H9 (cell line): ENCODE data around the gene LYPD4. TPM values are rescaled to one million over a fixed set of nuclear protein-coding genes. Genes with fewer than 3 reads are reported as not detected.

Experiments used
- DNase-seq: peaks from one replicate; pipeline ENCODE4 v3.0.0-alpha.2; 2017
- H2AFZ ChIP-seq: one replicate; pipeline ENCODE4 v1.6.1; 2013; ENCODE audit warnings: mild to moderate bottlenecking, low read length, control low read depth, moderate library complexity
- H2AK5ac ChIP-seq: 2 replicates; pipeline ENCODE4 v1.6.1; 2013; ENCODE audit warnings: low read length, control low read depth, mixed read lengths; ENCODE audit not compliant: insufficient read length
- H2BK120ac ChIP-seq: one replicate; pipeline ENCODE4 v1.6.1; 2013; ENCODE audit warnings: low read depth, mild to moderate bottlenecking, low read length, control low read depth, inconsistent platforms; ENCODE audit not compliant: poor library complexity, severe bottlenecking
- H2BK12ac ChIP-seq: 2 replicates; pipeline ENCODE4 v1.6.1; 2013; ENCODE audit warnings: low read length, control low read depth, mixed read lengths, low read depth; ENCODE audit not compliant: insufficient read length
- H2BK15ac ChIP-seq: 2 replicates; pipeline ENCODE4 v1.6.1; 2013; ENCODE audit warnings: low read depth, low read length, control low read depth
- H2BK20ac ChIP-seq: one replicate; pipeline ENCODE4 v1.6.1; 2013; ENCODE audit warnings: low read depth, mild to moderate bottlenecking, low read length, control low read depth, inconsistent platforms; ENCODE audit not compliant: poor library complexity, severe bottlenecking
- H2BK5ac ChIP-seq: 2 replicates; pipeline ENCODE4 v1.6.1; 2013; ENCODE audit warnings: low read length, control low read depth, mixed read lengths; ENCODE audit not compliant: insufficient read length
- H3K14ac ChIP-seq: 2 replicates; pipeline ENCODE4 v1.6.1; 2013; ENCODE audit warnings: low read length, control low read depth; ENCODE audit not compliant: insufficient read depth
- H3K18ac ChIP-seq: 2 replicates; pipeline ENCODE4 v1.6.1; 2013; ENCODE audit warnings: low read depth, mild to moderate bottlenecking, mixed read lengths, low read length, control low read depth; ENCODE audit not compliant: insufficient read length
- H3K23ac ChIP-seq: 2 replicates; pipeline ENCODE4 v1.6.1; 2013; ENCODE audit warnings: low read length, control low read depth, mixed read lengths, low read depth; ENCODE audit not compliant: insufficient read length
- H3K23me2 ChIP-seq: 2 replicates; pipeline ENCODE4 v1.6.1; 2013; ENCODE audit warnings: low read depth, mild to moderate bottlenecking, mixed read lengths, low read length, control low read depth; ENCODE audit not compliant: insufficient read length, poor library complexity, severe bottlenecking
- H3K27ac ChIP-seq: 2 replicates; pipeline ENCODE4 v1.5.1; 2013; ENCODE audit warnings: low read length, control low read depth, mixed read lengths, low read depth; ENCODE audit not compliant: insufficient read length
- H3K27me3 ChIP-seq: 2 replicates; pipeline ENCODE4 v1.6.1; 2013; ENCODE audit warnings: low read length, control low read depth, inconsistent platforms; ENCODE audit not compliant: insufficient read depth
- H3K4ac ChIP-seq: 2 replicates; pipeline ENCODE4 v1.6.1; 2013; ENCODE audit warnings: low read depth, mild to moderate bottlenecking, control low read depth, inconsistent platforms, low read length, moderate library complexity
- H3K4me1 ChIP-seq: 2 replicates; pipeline ENCODE4 v1.6.1; 2013; ENCODE audit warnings: low read length, control low read depth, inconsistent platforms; ENCODE audit not compliant: insufficient read depth
- H3K4me2 ChIP-seq: 2 replicates; pipeline ENCODE4 v1.6.1; 2013; ENCODE audit warnings: low read length, control low read depth, mixed read lengths; ENCODE audit not compliant: insufficient read length, insufficient read depth
- H3K56ac ChIP-seq: 2 replicates; pipeline ENCODE4 v1.6.1; 2013; ENCODE audit warnings: low read depth, mild to moderate bottlenecking, mixed read lengths, low read length, control low read depth; ENCODE audit not compliant: insufficient read length
- H3K79me1 ChIP-seq: 2 replicates; pipeline ENCODE4 v1.6.1; 2013; ENCODE audit warnings: low read depth, mild to moderate bottlenecking, moderate library complexity, low read length, control low read depth, inconsistent platforms; ENCODE audit not compliant: insufficient read depth, poor library complexity, severe bottlenecking
- H3K79me2 ChIP-seq: 2 replicates; pipeline ENCODE4 v1.6.1; 2013; ENCODE audit warnings: low read length, control low read depth, inconsistent platforms; ENCODE audit not compliant: insufficient read depth
- H3K9ac ChIP-seq: 2 replicates; pipeline ENCODE4 v1.6.1; 2013; ENCODE audit warnings: low read length, control low read depth, mixed read lengths; ENCODE audit not compliant: insufficient read length; ENCODE audit errors: extremely low read depth
- H3K9me3 ChIP-seq: one replicate; pipeline ENCODE4 v1.6.1; 2013; ENCODE audit warnings: low read depth, low read length, inconsistent platforms; ENCODE audit not compliant: control insufficient read depth
- H3T11ph ChIP-seq: one replicate; pipeline ENCODE4 v1.6.1; 2013; ENCODE audit warnings: mild to moderate bottlenecking, low read length, control low read depth, inconsistent platforms
- H4K20me1 ChIP-seq: one replicate; pipeline ENCODE4 v1.6.1; 2013; ENCODE audit not compliant: control insufficient read depth, insufficient read length, insufficient read depth
- H4K5ac ChIP-seq: 2 replicates; pipeline ENCODE4 v1.6.1; 2013; ENCODE audit warnings: low read depth, mild to moderate bottlenecking, mixed read lengths, low read length, control low read depth; ENCODE audit not compliant: insufficient read length
- H4K8ac ChIP-seq: replicated peaks from 2 replicates; pipeline ENCODE4 v1.6.1; 2013; ENCODE audit warnings: low read length, control low read depth, mixed read lengths, low read depth; ENCODE audit not compliant: insufficient read length
- H4K91ac ChIP-seq: 2 replicates; pipeline ENCODE4 v1.6.1; 2013; ENCODE audit warnings: low read depth, mild to moderate bottlenecking, moderate library complexity, mixed read lengths, low read length, control low read depth; ENCODE audit not compliant: insufficient read length
- H3K27ac Mint-ChIP-seq, 3 experiments: 2 replicates in 2 of 3; 3 replicates in 1 of 3; pipeline ENCODE4 v1.8.0; 2020 to 2021; ENCODE audit warnings: mixed read lengths in 3 of 3, mild to moderate bottlenecking in 1 of 3, moderate library complexity in 1 of 3
- H3K27me3 Mint-ChIP-seq: 2 replicates; pipeline ENCODE4 v1.8.0; 2021; ENCODE audit warnings: low read depth, mild to moderate bottlenecking, moderate library complexity, mixed read lengths
- H3K36me3 Mint-ChIP-seq, 3 experiments: 2 replicates in 2 of 3; 3 replicates in 1 of 3; pipeline ENCODE4 v1.8.0; 2020 to 2021; ENCODE audit warnings: low read depth in 3 of 3, mixed read lengths in 3 of 3; ENCODE audit not compliant: insufficient read depth in 1 of 3
- H3K4me1 Mint-ChIP-seq, 2 experiments: 2 replicates each; pipeline ENCODE4 v1.8.0; 2020; ENCODE audit warnings: mixed read lengths in 2 of 2
- H3K4me3 Mint-ChIP-seq, 2 experiments: 2 replicates in 1 of 2; 3 replicates in 1 of 2; pipeline ENCODE4 v1.8.0; 2020 to 2021; ENCODE audit warnings: mild to moderate bottlenecking in 2 of 2, mixed read lengths in 2 of 2, moderate library complexity in 1 of 2
- H3K9me3 Mint-ChIP-seq, 2 experiments: 2 replicates in 1 of 2; 3 replicates in 1 of 2; pipeline ENCODE4 v1.8.0; 2020; ENCODE audit warnings: mild to moderate bottlenecking in 2 of 2, mixed read lengths in 2 of 2, moderate library complexity in 1 of 2
- WGBS: extraction: QIAGEN DNeasy Blood & Tissue Kit; methylation state at CpG from one replicate; pipeline ENCODE4 v1.1.7; 2013; ENCODE audit warnings: missing lambda C conversion rate, low lambda C conversion rate, mixed read lengths; ENCODE audit not compliant: insufficient read length; ENCODE audit errors: extremely low coverage; 5-methylcytosine and 5-hydroxymethylcytosine counted together
- total RNA-seq: library from RNA; stranded (reverse); gene quantifications from 2 replicates; pipeline ENCODE4 v1.2.1, GENCODE V29; 2021
- TF ChIP-seq, protein P1 (sequence below): fragments of 200-600 bp; sonication (generic); conservative IDR thresholded peaks from 3 replicates; pipeline ENCODE4 v1.8.0; 2021; ENCODE audit warnings: antibody characterized with exemption, mild to moderate bottlenecking

Gene LYPD4
- total RNA-seq, 1 experiment from 2014 or later = not detected

DNA sequence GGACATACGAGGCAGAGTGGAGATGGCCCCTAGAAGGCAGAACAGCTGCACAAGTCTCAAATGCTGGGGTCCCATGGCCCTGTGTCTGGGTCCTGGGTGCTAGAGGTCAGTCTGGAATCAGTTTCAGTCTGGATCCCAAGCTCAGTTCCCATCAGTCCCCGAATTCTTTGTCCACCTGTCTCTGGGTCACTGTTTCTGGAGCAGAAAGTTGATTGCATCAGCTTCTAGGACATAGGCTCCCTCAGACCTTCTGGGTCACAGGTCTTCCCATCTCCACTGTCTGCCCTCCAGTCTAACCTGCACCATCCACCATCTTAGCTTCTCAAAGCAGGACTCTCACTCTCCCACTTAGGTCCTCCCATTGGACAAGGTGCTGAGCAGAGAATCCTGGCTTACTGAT lies 5.3 kb downstream of the LYPD4 start:
- Histone ChIP-seq H2AK5ac (no peak overlapping the region), H3K14ac (no peak overlapping the region), H3K9ac (no peak overlapping the region), H3K27ac (no peak overlapping the region), H4K91ac (no peak overlapping the region), H4K20me1 (no peaks in the 10 kb centered on the region), H3T11ph (no peak overlapping the region), H3K27me3 (no peaks in the 10 kb centered on the region), H3K4me1 (no peaks in the 10 kb centered on the region), H2AFZ (no peak overlapping the region), H2BK120ac (no peak overlapping the region), H3K9me3 (no peaks in the 10 kb centered on the region), H3K18ac (no peak overlapping the region), H4K5ac (no peak overlapping the region), H3K4me2 (no peak overlapping the region), H2BK5ac (no peak overlapping the region), H3K23ac (no peak overlapping the region), H3K56ac (no peak overlapping the region), H2BK15ac (no peak overlapping the region), H3K79me2 (no peaks in the 10 kb centered on the region), H3K79me1 (no peaks in the 10 kb centered on the region), H2BK20ac (no peak overlapping the region), H3K4ac (no peak overlapping the region), H4K8ac (no peak overlapping the region), H2BK12ac (no peak overlapping the region), H3K23me2 (peaks cover 2% of the 10 kb centered on the region)
- WGBS = no CpG with 5 or more reads among the region's 2 CpGs
- peaks cover 1 to 67% of the 10 kb centered on the region in 2 experiments; a peak in 2 of 5 replicates for H3K9me3 Mint-ChIP-seq
- no peak for DNase-seq
- no peaks in the 10 kb centered on the region for H3K4me1 Mint-ChIP-seq
- peaks cover 0 to 2% (median 0%) of the 10 kb centered on the region in 3 experiments; a peak in 1 of 7 replicates for H3K36me3 Mint-ChIP-seq
- peaks cover 27% of the 10 kb centered on the region for H3K27me3 Mint-ChIP-seq
- TF ChIP-seq, protein P1, sequence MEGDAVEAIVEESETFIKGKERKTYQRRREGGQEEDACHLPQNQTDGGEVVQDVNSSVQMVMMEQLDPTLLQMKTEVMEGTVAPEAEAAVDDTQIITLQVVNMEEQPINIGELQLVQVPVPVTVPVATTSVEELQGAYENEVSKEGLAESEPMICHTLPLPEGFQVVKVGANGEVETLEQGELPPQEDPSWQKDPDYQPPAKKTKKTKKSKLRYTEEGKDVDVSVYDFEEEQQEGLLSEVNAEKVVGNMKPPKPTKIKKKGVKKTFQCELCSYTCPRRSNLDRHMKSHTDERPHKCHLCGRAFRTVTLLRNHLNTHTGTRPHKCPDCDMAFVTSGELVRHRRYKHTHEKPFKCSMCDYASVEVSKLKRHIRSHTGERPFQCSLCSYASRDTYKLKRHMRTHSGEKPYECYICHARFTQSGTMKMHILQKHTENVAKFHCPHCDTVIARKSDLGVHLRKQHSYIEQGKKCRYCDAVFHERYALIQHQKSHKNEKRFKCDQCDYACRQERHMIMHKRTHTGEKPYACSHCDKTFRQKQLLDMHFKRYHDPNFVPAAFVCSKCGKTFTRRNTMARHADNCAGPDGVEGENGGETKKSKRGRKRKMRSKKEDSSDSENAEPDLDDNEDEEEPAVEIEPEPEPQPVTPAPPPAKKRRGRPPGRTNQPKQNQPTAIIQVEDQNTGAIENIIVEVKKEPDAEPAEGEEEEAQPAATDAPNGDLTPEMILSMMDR = no peak
- no peak overlapping the region for H3K27ac Mint-ChIP-seq
- no peak overlapping the region for H3K4me3 Mint-ChIP-seq
